ENCODE data around the gene VEGFA.

The VEGFA gene

GRCh38 chr6:43821101-43821886 is 51.3 kb downstream of the VEGFA start:
- DNase-seq (ENCODE audit: low read depth) = no peak

DNA sequence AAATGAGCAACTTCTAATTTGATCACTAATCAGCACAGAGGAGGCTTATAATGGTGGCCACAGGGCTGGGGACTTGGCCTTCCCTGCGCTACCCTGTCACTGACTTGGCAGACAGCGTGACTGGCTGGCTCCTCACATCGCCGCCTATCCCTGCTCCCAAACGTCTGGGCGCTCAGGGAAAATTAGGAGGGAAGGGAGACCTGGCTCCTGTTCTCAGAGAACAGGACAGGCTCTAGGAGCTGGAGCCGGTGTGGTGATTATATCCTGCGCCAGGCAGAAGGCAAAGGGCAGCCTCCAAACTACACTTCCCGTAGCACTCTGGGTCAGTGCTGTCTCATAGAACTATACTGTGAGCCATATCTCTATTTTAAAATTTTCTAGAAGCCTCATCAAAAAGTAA is 53.4 kb downstream of the VEGFA start:
- DNase-seq (ENCODE audit: low read depth) = no peak

GRCh38 chr6:43823879-43824702 is 54.1 kb downstream of the VEGFA start:
- no peak for DNase-seq (ENCODE audit: low read depth)

DNA sequence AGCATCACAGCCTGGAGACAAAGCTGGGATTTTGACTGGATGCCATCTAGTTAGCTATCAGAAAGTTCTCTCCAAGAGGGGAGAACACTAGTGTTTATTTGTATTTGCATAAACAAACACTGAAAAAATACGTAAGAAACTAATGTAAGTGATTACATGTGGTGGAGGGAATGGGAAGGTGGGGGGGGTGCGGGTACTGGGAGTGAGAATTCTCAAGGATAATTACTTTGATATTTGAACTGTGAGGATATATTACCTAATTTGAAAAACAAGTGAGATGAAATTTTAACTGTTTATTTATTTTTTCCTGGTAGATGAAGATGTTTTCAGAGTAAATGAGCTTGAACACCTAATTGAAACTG is 54.7 kb downstream of the VEGFA start:
- DNase-seq (ENCODE audit: low read depth) = no peak

DNA sequence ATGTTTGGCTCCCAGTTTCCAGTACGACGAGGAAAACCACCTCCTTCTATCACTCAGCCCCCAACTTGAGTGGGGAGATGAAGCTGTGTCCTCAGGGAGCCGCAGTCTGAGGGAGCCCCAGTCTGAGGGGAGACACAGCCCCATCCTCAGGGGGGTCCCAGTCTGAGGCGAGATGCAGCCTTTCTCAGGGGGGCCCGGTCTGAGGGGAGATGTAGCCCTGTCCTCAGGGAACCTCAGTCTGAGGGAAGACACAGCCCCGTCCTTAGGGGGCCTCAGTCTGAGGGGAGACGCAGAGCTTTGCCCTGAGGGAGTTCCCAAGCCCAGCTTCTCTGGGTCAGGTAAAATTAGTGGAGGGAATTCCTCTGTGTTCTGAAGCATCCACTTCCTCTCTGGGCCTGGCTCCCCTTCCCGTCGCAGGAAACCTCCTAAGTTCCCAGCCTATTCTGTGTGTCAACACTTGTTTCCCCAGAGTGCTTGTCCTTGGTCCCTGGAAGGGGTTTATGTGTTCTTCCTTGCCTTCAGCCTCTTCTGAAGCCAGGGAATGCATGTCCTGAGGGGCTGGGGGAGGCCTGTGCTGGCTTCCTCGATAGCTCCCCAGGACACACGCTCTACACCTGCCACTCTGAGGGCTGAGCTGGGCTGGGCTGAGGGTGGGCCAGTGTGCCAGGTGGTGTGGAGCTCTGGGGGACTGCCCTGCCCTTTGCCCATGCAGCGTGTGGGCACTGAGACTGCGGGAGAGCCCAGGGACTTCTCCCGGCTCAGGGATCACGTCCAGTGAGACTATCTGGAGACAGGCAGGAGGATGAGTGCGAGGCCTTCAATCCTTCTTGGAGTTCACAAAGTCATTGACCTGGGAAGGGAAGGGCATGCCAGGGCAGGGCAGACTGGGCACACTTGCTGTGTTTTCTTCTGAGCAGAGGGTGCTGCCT is 55.4 kb downstream of the VEGFA start:
- DNase-seq (ENCODE audit: low read depth) = no peak

- DNase-seq (ENCODE audit: low read depth) = no peak
Observed at GRCh38 chr6:43826730-43827129, 56.7 kb downstream of the VEGFA start.

DNA sequence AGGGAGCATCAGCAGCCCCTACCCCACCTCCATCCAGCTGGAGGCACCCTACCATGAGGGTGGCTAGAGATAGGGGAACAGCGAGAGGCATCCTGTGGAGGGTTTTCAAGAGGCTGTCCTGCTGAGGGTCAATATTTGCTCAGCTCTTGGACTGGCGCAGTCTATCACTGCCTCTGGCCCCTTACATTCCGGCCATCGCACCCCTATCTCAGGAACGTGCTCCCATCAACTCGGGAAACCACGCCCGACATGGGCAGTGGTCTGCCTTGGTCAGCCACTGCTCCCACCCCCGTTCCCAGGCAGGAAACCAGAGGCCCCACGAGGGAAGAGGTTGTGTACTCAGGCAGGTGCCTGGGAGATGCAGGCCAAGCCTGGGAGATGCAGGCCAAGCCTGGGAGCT is 57.9 kb downstream of the VEGFA start:
- DNase-seq (ENCODE audit: low read depth) = no peak

DNA sequence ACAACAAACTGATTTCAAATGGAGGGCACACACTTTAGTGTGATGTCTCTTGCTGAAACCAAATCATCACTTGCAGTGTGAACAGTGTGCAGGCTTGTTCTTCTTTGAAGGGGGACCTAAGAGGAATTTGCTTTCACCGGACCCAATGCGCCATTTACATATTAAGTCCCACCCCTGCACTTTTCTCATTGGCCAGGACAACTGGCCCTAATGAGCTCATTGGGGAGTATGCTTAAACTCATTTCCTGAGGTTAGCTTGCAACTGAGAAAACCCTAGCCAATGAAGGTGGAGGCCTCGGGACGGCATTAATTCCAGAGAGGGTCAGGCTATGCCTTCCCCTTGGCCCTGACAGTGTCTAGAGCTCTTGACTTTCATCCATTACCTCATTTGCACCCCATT is 58.7 kb downstream of the VEGFA start:
- DNase-seq (ENCODE audit: low read depth) = no peak

GRCh38 chr6:43829470-43829869 is 59.5 kb downstream of the VEGFA start:
- no peak for DNase-seq (ENCODE audit: low read depth)

DNA sequence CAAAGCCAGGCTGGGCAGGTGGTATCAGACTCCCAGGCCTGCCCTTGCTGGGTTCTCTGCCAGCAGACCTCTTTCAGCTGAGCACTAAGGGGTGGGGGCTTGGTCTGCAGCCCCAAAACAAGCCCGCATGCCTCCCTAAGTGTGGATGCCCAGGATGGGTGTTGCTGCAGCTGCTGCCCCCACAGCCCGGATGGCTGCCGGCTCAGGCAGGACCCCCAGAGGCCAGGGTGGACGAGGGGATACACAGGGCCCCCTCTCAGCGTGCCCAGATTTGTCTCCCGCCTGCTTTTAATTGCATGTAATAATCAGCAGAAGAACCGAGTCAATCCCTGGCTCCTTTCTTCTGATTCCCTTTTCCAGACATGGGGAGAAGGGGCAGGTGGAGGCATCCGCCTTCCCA is 60.8 kb downstream of the VEGFA start:
- DNase-seq (ENCODE audit: low read depth) = no peak

DNA sequence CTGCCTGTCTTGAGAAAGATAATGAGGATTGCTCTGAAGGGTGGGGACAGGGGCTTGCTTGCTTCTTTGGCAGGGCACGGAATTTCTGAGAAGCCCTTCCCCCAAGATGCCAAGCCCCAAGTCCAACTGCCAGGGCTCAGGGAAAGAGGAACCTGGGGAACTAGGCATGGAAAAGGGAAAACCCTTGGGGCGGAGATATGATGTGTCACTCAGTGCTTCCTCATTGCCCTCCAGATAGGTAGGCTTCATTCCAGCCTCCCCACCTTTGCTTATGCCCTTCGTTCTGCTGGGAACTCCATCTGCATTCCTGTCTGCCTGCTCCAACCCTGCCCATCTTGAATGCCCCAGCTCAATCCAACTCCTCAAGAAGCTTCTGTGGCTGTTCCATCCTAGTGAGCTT is 61.2 kb downstream of the VEGFA start:
- no peak for DNase-seq (ENCODE audit: low read depth)

DNA sequence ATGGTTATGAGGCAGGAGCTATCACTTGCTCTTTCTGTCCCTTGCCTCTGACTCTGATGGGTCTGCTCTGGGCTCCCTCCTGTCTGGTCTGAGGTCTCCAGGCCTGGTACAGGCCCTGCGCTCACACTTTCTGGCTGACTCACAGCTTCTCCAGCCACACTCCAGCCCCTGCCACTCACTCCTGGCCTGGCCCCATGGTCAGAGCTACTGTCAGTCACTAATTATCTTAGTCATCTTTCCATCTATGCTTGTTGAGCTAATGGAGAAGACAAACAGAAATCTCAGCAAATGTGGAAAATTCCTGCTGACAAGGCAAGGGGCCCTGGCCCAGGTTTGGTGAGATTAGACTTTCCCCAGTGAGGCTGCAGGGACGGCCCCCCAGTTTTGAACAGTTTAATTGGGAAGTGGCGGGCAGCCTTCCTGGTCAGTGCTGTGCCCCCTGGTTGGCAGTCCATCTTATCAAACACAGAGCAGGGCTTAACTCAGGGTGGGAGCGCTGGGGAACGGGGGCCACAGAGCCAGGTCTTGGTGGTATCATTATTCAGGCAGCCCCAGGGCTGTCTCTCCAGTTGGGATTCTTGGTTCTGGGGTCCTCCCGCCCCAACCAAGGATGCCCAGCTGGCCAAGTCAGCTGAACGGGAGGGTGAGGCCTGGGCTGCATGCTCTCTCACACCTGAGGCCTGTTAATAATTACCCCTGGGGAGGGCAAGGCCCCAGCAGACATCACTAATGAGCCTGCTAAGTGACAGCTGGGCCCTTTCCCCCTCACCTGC is 63.4 kb downstream of the VEGFA start:
- no peak for DNase-seq (ENCODE audit: low read depth)

GRCh38 chr6:43833996-43834390 is 64.0 kb downstream of the VEGFA start:
- no peak for DNase-seq (ENCODE audit: low read depth)

GRCh38 chr6:43834528-43835155 is 64.6 kb downstream of the VEGFA start:
- DNase-seq (ENCODE audit: low read depth) = no peak

DNA sequence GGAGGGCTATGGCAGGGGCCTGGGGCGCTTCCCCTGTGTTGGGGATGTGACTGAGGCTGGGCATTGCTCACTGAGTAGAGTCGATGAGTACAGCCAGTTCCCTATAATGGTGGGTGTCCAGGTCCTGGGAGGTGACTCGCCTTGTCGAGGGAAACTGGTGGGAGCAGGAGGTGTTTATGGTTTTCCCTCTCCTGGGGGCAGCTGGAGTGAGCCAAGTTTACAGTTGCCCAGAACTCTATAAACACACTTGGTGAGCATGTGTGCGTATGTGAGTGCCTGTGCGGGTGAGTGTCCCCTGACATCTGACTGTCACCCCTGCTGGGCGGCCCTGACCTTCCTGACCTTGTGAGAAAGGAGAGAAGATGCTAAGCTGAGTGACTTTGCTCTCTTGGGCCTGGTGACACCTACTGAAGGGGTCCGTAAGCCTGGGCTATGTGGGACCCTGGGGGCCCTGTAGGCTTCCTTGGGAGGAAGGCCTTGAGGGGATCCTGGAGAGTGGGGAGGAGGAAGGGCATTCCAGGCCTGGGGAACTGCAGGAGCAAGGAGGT is 65.9 kb downstream of the VEGFA start:
- no peak for DNase-seq (ENCODE audit: low read depth)
